Measurements from ENCODE around the gene MAP2K2.

GRCh38 chr19:4084547-4084877 is 39.4 kb downstream of the MAP2K2 start:
- TF ChIP-seq NR3C1 (CRISPR knock-in tag; conservative IDR thresholded peaks at IDR 0.05; ENCODE audit: low read depth), result no peak
- TF ChIP-seq, protein P1, sequence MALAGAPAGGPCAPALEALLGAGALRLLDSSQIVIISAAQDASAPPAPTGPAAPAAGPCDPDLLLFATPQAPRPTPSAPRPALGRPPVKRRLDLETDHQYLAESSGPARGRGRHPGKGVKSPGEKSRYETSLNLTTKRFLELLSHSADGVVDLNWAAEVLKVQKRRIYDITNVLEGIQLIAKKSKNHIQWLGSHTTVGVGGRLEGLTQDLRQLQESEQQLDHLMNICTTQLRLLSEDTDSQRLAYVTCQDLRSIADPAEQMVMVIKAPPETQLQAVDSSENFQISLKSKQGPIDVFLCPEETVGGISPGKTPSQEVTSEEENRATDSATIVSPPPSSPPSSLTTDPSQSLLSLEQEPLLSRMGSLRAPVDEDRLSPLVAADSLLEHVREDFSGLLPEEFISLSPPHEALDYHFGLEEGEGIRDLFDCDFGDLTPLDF (CRISPR knock-in tag; IDR thresholded peaks at IDR 0.05), result no peak
